ENCODE measurements around the gene GTF2F2. TPM values are rescaled to one million over a fixed set of nuclear protein-coding genes. Genes with fewer than 3 reads are reported as not detected.

Gene GTF2F2
- total RNA-seq, 1 experiment from 2014 or later = 40.1 TPM

DNA sequence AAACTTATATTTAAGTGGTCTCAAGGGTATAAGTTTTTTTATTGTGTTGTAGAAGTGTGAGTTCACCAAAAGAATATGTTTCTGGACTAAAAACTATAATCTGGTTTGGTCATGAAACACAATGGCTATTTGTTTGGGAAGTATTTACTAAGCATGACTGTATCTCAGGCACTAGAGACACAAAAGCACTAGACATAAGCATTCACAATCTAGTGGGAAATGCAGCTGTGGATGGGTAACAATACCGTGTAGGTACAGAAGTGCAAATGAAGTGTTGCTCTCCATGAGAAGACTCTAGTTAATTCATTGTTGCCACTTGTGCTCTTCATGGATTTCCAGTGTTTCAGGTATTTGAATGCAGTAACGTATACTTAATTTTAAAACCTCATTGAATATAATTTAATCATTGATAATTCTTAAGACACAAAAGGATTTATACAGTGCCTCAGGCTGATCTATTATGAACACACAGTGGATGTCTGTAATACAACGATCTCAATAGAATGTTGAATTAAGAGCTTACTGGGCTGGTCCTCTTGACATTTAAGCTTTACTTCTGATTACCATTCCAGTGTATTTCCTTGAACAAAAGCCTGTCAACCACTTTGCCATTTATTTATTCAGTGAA is 169.7 kb downstream of the GTF2F2 start (continued):
- TF ChIP-seq, protein P1, sequence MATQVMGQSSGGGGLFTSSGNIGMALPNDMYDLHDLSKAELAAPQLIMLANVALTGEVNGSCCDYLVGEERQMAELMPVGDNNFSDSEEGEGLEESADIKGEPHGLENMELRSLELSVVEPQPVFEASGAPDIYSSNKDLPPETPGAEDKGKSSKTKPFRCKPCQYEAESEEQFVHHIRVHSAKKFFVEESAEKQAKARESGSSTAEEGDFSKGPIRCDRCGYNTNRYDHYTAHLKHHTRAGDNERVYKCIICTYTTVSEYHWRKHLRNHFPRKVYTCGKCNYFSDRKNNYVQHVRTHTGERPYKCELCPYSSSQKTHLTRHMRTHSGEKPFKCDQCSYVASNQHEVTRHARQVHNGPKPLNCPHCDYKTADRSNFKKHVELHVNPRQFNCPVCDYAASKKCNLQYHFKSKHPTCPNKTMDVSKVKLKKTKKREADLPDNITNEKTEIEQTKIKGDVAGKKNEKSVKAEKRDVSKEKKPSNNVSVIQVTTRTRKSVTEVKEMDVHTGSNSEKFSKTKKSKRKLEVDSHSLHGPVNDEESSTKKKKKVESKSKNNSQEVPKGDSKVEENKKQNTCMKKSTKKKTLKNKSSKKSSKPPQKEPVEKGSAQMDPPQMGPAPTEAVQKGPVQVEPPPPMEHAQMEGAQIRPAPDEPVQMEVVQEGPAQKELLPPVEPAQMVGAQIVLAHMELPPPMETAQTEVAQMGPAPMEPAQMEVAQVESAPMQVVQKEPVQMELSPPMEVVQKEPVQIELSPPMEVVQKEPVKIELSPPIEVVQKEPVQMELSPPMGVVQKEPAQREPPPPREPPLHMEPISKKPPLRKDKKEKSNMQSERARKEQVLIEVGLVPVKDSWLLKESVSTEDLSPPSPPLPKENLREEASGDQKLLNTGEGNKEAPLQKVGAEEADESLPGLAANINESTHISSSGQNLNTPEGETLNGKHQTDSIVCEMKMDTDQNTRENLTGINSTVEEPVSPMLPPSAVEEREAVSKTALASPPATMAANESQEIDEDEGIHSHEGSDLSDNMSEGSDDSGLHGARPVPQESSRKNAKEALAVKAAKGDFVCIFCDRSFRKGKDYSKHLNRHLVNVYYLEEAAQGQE (IDR thresholded peaks at IDR 0.05; ENCODE audit: low read depth) = no peak
- TF ChIP-seq ZNF274 (IDR thresholded peaks at IDR 0.05; ENCODE audit: low read depth, low read length) = no peak
- no peak for TF ChIP-seq ELF1 (IDR thresholded peaks at IDR 0.05; ENCODE audit: borderline replicate concordance, low read depth)
- TF ChIP-seq SRF (IDR thresholded peaks at IDR 0.05; ENCODE audit: low read depth) = no peak

DNA sequence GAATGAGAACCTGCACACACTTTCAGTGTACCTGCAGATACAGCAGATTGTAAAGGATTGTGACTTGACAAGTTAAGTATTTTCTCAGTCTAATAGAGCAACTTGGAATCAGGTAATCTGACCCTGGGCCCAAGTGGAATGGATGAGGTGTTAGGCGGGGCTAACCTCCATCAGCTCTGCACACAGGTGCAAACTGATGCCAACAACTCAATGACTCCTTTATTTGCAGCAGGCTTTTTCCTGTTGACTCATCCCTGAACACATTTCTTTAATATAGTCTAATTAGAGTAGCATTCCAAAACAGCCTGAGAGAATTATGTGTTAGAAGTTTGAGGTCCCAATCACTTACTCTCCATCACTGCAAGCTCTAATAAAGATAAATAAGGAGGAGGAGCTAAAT is 171.9 kb downstream of the GTF2F2 start:
- ChIA-PET RAD21 (ENCODE audit: low non-redundant PET in 1 of 2, low total read pairs in 2 of 2, uncharacterized antibody in 2 of 2, unreplicated experiment in 2 of 2) (no interaction called here), POLR2A (interaction anchor here (0.7 kb wide), 2 partner anchors 95 to 237 kb away, joined by 3 to 10 read pairs; no protein-coding TSS in a partner anchor), CTCF (interaction anchor here (1.1 to 3.2 kb wide), 2 partner anchors 10 to 15 kb away, joined by 4 to 15 read pairs; no protein-coding TSS in a partner anchor)
- BruUV-seq (replicated peaks) = no TSS peak
- Histone ChIP-seq H3K36me3 (ENCODE audit: control insufficient read depth in 1 of 2, insufficient read depth in 2 of 2, low read length in 2 of 2) (peaks cover 2 to 5% of the 10 kb centered on the region in 2 experiments; a peak in 1 of 4 replicates), H3K9ac (ENCODE audit: low read length) (no peak overlapping the region), H3K27ac (ENCODE audit: low read depth, low read length) (peak overlapping the region; percentile 63), H4K20me1 (ENCODE audit: insufficient read depth) (no peaks in the 10 kb centered on the region), H3K9me3 (ENCODE audit: control insufficient read depth in 1 of 2, insufficient read depth in 1 of 2, low read depth in 1 of 2, low read length in 2 of 2) (no peaks in the 10 kb centered on the region), H3K9me2 (ENCODE audit: insufficient read depth) (no peaks in the 10 kb centered on the region), H3K79me2 (ENCODE audit: insufficient read depth, low read length) (no peaks in the 10 kb centered on the region), H3K4me3 (replicated peaks in 1 of 2; ENCODE audit: low read depth in 1 of 2, low read length in 2 of 2) (no peak overlapping the region), H3K4me1 (ENCODE audit: control insufficient read depth in 1 of 2, insufficient read depth in 2 of 2, low read length in 2 of 2) (peaks cover 20 to 28% of the 10 kb centered on the region in 2 experiments), H2AFZ (ENCODE audit: low read depth, low read length, poor library complexity, severe bottlenecking) (no peak overlapping the region), H3K4me2 (ENCODE audit: low read length) (peak overlapping the region; percentile 53), H3K27me3 (ENCODE audit: insufficient read depth, low read length) (no peaks in the 10 kb centered on the region)
- intact Hi-C loops (cut with micrococcal nuclease) = no loop called here
- TF ChIP-seq FOSL1 (IDR thresholded peaks at IDR 0.05; ENCODE audit: low read depth) (peak; percentile 66), EZH2 (IDR thresholded peaks at IDR 0.05) (no peak), JUND (IDR thresholded peaks at IDR 0.05) (peak; percentile 71), RAD21 (IDR thresholded peaks at IDR 0.05; ENCODE audit: low read depth) (no peak), ZNF274 (IDR thresholded peaks at IDR 0.05; ENCODE audit: low read depth, low read length) (no peak), ELF1 (IDR thresholded peaks at IDR 0.05; ENCODE audit: borderline replicate concordance, low read depth) (no peak), CBX3 (IDR thresholded peaks at IDR 0.05; ENCODE audit: low read depth) (0 out of 2 replicates have a peak, but pooled peaks have one; percentile 27), POLR2AphosphoS5 (IDR thresholded peaks at IDR 0.05; ENCODE audit: low read depth, low read length) (peak; percentile 30; the same call in 1 of the 2 replicates), TCF7L2 (IDR thresholded peaks at IDR 0.05; ENCODE audit: borderline replicate concordance, extremely low read depth, insufficient read depth, insufficient read length) (no peak), SP1 (IDR thresholded peaks at IDR 0.05; ENCODE audit: low read depth) (peak; percentile 72), SRF (IDR thresholded peaks at IDR 0.05; ENCODE audit: low read depth) (no peak), EGR1 (IDR thresholded peaks at IDR 0.05; ENCODE audit: low read depth) (no peak)
- TF ChIP-seq, protein P2, sequence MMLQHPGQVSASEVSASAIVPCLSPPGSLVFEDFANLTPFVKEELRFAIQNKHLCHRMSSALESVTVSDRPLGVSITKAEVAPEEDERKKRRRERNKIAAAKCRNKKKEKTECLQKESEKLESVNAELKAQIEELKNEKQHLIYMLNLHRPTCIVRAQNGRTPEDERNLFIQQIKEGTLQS (IDR thresholded peaks at IDR 0.05) = no peak
- TF ChIP-seq, protein P3, sequence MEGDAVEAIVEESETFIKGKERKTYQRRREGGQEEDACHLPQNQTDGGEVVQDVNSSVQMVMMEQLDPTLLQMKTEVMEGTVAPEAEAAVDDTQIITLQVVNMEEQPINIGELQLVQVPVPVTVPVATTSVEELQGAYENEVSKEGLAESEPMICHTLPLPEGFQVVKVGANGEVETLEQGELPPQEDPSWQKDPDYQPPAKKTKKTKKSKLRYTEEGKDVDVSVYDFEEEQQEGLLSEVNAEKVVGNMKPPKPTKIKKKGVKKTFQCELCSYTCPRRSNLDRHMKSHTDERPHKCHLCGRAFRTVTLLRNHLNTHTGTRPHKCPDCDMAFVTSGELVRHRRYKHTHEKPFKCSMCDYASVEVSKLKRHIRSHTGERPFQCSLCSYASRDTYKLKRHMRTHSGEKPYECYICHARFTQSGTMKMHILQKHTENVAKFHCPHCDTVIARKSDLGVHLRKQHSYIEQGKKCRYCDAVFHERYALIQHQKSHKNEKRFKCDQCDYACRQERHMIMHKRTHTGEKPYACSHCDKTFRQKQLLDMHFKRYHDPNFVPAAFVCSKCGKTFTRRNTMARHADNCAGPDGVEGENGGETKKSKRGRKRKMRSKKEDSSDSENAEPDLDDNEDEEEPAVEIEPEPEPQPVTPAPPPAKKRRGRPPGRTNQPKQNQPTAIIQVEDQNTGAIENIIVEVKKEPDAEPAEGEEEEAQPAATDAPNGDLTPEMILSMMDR (IDR thresholded peaks at IDR 0.05 in 2 of 3, conservative IDR thresholded peaks at IDR 0.05 in 1 of 3; ENCODE audit: borderline replicate concordance in 1 of 3, insufficient read depth in 1 of 3, low read depth in 2 of 3, low read length in 2 of 3) = no peak
- ATAC-seq (peak; percentile 90), DNase-seq (ENCODE audit: low read depth, low spot score) (peak; percentile 70)

Data from HCT116 (cell line).